ENCODE results near the gene FNDC11.
"Not testable (repeated sequence)": the region's sequence is repeated elsewhere in the genome, so short reads cannot be mapped to it uniquely, and the experiment has no call there.

Gene FNDC11

DNA sequence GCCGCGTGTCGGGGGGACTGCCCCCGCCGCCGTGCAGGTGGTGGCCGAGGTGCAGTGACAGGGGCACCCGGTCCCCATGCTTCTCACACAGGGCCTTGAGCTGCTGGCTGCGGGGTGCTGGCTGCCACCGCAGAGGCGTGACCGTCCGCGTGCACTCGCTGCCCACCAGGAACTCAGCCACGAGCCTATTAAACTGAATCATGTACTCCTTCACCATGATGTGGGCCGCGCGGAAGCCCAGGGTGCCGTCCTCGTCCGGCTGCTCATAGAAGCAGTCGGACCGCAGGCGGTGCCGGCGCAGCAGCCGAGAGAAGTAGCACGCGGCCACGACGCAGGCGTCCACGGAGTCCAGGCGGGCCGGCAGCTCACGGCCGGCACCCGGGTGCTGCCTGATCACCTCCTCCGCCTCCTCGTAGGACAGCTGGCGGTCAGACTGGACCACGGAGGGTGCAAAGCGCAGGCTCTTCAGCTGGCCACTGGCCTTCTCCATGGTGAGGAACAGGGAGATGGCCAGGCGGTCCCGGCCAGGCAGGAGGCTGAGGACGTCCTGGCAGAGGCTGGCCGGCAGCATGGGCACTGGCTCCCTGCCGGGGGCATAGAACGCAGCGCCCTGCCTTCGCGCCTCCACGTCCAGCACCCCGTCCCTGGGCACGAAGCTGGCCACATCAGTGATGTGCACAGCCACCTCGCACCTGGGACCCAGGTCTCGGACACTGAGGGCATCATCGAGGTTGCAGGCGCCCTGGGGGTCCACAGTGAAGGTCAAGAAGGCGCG is 10.3 kb downstream of the FNDC11 start:
- DNase-seq (ENCODE audit: low spot score in 2 of 2) (no peak), ATAC-seq (replicated peaks; ENCODE audit: extremely low read depth, poor library complexity, severe bottlenecking) (no peak)
- H3K4me3 Mint-ChIP-seq: no peak overlapping the region
- H3K27ac Mint-ChIP-seq (ENCODE audit: low read depth): no peak overlapping the region
- H3K27me3 Mint-ChIP-seq: no peaks in the 10 kb centered on the region
- peaks cover 21% of the 10 kb centered on the region for H3K4me1 Mint-ChIP-seq
- no peaks in the 10 kb centered on the region for H3K9me3 Mint-ChIP-seq
- peaks cover 19% of the 10 kb centered on the region for H3K36me3 Mint-ChIP-seq (ENCODE audit: insufficient read depth)

DNA sequence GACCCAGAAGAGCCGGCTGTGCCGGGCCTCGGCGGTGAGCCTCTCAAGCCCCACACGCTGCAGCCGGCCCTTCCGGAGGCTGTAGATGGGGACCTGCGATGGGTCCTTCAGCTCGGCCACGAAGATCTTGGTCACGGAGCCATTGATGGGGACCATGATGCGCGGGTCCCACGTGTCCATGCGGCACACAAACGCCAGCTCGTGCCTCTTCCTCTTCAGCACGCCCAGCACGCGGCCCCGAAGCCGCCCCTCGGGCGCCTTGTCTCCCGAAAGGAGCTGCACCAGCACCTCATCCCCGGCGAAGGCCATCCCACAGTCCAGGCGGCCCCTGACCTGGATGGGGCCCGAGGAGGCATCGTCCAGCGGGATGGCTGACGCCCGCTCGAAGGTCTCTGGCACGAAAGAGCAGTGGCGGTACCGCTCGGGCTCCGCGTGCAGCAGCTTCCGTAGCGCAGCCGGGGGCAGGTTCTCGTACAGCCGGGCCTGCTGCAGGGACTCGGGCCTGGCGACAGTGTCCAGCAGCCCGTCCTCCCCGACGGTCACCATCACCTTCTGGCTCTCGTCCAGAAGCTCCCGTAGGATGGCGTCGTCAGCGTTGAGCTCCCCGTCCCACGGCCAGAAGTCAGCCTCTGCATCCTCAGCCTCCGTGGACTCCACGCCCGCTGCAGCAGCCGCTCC is 11.2 kb downstream of the FNDC11 start:
- Mint-ChIP-seq H3K27ac (ENCODE audit: low read depth) (peak overlapping the region; percentile 72), H3K9me3 (no peaks in the 10 kb centered on the region), H3K36me3 (ENCODE audit: insufficient read depth) (peaks cover 19% of the 10 kb centered on the region), H3K4me3 (no peak overlapping the region), H3K27me3 (no peaks in the 10 kb centered on the region), H3K4me1 (peaks cover 24% of the 10 kb centered on the region)
- DNase-seq (ENCODE audit: low spot score in 2 of 2) (no peak), ATAC-seq (replicated peaks; ENCODE audit: extremely low read depth, poor library complexity, severe bottlenecking) (no peak)

DNA sequence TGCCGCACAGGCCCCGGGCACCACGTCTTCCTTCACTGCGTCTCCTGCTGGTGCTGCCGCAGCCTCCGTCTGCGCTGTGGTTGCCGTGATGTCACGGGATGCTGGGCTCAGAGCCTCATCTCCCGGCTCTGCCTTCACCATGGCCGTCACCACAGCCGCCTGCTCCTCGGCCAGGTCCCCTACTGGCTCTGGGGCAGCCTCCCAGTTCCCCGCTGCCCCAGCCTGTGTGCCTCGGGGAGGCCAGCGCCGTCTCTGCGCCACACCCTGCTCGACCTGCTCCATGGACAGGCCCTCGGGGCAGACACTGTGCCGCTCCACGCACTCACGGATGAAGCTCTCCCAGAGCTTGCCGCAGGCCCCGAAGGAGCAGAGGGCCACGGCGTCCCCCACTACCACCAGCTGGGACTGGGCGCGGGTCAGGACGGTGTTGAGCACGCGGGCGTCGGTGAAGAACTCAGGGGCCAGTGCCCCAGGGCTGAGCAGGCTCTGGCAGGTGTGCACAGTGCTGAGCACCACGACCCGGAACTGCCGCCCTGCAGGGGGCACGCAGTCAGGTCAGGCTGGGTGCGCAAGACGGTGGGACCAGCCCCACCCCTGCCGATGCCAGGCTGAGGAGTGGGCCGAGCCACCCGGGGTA is 11.9 kb downstream of the FNDC11 start:
- Mint-ChIP-seq H3K9me3 (no peaks in the 10 kb centered on the region), H3K27me3 (no peaks in the 10 kb centered on the region), H3K4me1 (peaks cover 24% of the 10 kb centered on the region), H3K4me3 (peak overlapping the region; percentile 16), H3K36me3 (ENCODE audit: insufficient read depth) (peaks cover 16% of the 10 kb centered on the region), H3K27ac (ENCODE audit: low read depth) (peak overlapping the region; percentile 72)
- ATAC-seq (replicated peaks; ENCODE audit: extremely low read depth, poor library complexity, severe bottlenecking): no peak
- no peak for DNase-seq (ENCODE audit: low spot score in 2 of 2)

DNA sequence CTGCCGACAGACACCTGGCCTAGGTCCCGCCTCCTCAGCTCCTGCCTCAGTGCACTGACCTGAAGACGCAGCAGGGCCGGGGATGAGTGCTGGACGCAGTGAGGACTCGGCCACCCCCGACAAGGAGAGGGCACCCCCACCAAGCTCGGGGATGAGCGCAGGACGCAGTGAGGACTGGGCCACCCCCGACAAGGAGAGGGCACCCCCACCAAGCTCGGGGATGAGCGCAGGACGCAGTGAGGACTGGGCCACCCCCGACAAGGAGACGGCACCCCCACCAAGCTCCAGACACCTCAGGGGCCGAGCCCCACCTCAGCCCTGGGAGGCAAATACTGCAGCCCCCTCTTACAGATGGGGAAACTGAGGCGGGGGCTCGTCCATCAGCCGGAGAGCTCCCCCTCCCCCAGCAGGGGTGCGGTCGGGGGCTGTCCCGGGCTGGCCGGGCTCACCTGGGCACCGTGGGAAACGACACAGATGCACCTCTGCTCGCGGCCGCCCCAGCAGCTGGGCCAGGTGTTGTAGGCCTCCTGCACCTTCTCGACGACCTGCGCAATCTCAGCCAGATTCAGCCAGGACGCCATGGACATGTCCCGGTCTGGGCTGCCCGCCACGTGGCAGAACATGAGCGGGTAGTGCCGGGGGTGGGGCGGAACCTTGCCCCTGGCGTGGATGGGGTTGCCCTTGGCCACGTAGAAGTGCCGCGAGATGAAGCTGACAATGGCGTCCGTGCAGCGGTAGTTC is 12.6 kb downstream of the FNDC11 start:
- Mint-ChIP-seq H3K27me3 (no peaks in the 10 kb centered on the region), H3K9me3 (no peaks in the 10 kb centered on the region), H3K4me1 (peaks cover 24% of the 10 kb centered on the region), H3K4me3 (peak overlapping the region; percentile 77), H3K36me3 (ENCODE audit: insufficient read depth) (peaks cover 16% of the 10 kb centered on the region), H3K27ac (ENCODE audit: low read depth) (no peak overlapping the region)
- no peak for DNase-seq (ENCODE audit: low spot score in 2 of 2)
- ATAC-seq (replicated peaks; ENCODE audit: extremely low read depth, poor library complexity, severe bottlenecking): no peak

DNA sequence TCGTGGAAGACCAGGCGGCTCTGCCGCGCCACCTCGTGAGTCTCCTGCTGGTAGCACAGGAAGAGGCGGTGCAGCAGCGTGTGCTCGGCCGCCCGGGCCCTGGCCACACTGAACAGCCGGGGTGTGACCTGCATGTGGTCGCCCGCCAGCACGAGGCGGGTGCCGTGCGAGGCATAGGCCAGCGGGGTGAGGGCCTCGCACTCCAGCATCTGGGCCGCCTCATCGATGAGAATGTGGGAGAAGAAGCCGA is 13.1 kb downstream of the FNDC11 start:
- Mint-ChIP-seq H3K36me3 (ENCODE audit: insufficient read depth) (peaks cover 16% of the 10 kb centered on the region), H3K4me1 (peaks cover 24% of the 10 kb centered on the region), H3K27me3 (no peaks in the 10 kb centered on the region), H3K27ac (ENCODE audit: low read depth) (peak overlapping the region; percentile 69), H3K9me3 (no peaks in the 10 kb centered on the region), H3K4me3 (peak overlapping the region; percentile 77)
- DNase-seq (ENCODE audit: low spot score in 2 of 2) (no peak), ATAC-seq (replicated peaks; ENCODE audit: extremely low read depth, poor library complexity, severe bottlenecking) (no peak)

DNA sequence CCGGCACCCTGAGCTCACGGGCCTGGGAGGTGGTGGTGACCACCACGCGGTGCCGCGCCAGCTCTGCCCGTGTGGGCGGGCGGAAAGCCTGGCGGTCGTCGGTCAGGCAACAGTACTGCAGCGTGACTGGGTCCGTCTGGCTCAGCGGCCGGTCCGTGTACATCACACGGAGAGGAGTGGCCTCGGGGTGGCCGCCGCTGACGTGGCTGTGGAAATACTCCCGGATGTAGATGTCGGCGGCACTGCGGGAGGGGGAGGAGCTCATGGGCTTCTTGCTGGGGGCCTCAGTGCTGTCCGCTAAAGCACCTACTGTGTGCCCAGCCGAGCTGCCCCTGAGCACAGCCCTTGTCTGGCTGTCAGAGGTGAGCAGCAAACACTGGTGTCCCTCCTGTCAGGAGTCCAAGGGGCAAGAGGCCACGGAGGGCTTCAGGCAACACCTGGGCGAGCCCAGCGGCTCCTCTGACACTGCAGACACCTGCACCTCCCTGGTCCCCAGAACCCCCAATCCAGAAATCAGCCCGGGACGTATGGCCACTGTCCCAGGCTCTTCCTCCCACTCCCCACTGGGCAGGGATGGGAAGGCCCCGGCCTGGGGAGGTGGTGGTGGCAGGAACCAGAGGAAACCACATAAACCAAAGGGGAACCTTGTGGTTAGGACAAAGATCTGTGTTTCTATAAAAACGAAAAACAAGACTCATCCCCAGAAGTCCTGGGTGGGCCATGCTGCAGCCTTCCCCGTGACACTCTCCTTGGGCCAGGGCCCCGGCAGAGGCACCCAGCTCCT is 13.6 kb downstream of the FNDC11 start:
- ATAC-seq (replicated peaks; ENCODE audit: extremely low read depth, poor library complexity, severe bottlenecking): peak; percentile 61
- DNase-seq (ENCODE audit: low spot score in 2 of 2): peak; percentile 31 to 46
- H3K27ac Mint-ChIP-seq (ENCODE audit: low read depth): peak overlapping the region; percentile 69
- no peaks in the 10 kb centered on the region for H3K27me3 Mint-ChIP-seq
- peaks cover 14% of the 10 kb centered on the region for H3K36me3 Mint-ChIP-seq (ENCODE audit: insufficient read depth)
- H3K9me3 Mint-ChIP-seq: no peaks in the 10 kb centered on the region
- H3K4me3 Mint-ChIP-seq: peak overlapping the region; percentile 77
- H3K4me1 Mint-ChIP-seq: peaks cover 24% of the 10 kb centered on the region

DNA sequence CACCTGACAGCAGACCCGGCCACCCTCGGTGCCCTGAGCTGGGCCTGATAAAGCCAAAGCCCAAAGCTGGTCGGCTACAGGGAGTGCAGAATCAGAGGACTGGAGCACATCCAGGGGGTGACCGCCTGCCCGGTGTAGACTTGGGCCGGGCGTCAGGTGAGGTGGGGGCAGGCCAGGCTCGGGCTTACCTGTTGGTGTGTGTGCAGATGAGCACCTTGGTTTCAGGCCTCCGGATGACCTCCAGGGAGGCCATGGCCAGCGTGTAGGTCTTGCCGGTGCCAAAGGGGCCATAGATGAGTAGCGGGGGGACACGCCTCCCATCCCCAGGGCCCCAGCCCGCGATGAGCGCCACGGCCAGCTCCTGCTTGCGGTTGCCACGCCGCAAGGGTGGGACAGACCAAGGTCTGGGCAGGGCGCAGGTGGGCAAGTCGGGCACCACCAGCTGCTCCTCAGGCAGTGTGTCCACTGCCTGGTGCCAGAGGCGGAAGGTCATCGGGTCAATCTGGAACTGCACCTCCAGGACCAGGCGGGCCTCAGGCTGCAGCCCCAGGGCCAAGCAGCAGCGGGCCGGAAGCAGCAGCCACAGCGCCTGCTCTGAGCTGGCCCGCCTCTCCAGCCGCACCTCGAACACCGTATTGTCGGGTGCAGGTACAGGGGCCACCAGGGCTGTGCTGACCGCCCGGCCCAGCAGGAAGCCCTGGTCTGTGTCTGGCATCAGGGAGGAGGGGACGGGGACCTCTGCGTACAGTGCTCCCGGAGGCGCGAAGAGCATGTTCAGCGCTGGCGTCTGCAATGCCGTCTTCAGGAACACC is 14.4 kb downstream of the FNDC11 start:
- Mint-ChIP-seq H3K27ac (ENCODE audit: low read depth) (peak overlapping the region; percentile 69), H3K4me3 (peak overlapping the region; percentile 77), H3K27me3 (no peaks in the 10 kb centered on the region), H3K9me3 (no peaks in the 10 kb centered on the region), H3K36me3 (ENCODE audit: insufficient read depth) (peaks cover 14% of the 10 kb centered on the region), H3K4me1 (peaks cover 24% of the 10 kb centered on the region)
- no peak for DNase-seq (ENCODE audit: low spot score in 2 of 2)
- peak; percentile 29 for ATAC-seq (replicated peaks; ENCODE audit: extremely low read depth, poor library complexity, severe bottlenecking)

DNA sequence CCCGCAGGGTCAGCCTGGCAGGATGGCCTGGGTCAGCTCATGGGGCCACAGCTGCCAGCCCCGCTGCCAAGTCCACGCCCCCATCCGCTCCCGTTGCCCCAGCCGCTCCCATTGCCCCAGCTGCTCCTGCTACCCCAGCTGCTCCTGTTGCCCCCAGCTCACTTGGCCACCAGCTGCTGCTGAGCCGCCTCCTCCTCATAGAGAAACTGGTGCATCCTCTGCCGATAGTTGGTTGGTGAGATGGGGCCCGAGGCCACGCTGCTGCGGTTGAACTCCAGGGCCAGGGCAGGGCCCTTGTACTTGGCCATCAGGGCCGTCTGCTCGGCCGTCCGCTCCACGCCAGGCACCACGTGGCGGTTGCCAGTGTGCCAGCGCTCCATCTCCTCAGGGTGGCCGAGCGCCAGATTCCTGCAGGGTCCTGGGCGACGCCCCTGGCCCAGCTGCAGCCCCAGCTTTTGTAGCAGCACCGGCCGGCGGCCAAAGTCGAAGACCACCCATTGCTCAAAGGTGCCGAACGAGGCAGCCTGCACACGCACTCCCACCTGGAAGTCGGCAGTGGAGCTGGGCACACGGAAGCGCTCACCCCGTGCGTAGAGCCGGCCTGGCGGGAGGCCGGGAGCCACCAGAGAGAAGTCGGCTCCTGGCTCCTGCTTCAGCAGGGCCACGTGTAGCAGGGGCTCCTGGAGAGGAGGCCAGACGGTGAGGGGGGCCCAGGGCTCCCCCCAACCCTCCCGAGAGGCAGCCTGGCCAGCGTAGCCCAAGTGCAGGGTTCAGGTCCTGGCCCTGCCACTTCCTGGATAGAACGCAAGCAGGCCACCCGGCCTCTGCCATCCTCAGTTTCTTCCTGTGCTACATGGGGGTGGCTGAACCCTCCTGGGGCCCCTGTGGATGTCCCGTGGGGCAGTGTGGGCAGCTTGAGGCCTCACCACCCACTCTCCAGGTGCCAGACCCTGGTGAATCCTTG is 15.3 kb downstream of the FNDC11 start:
- H3K4me3 Mint-ChIP-seq: peak overlapping the region; percentile 77

DNA sequence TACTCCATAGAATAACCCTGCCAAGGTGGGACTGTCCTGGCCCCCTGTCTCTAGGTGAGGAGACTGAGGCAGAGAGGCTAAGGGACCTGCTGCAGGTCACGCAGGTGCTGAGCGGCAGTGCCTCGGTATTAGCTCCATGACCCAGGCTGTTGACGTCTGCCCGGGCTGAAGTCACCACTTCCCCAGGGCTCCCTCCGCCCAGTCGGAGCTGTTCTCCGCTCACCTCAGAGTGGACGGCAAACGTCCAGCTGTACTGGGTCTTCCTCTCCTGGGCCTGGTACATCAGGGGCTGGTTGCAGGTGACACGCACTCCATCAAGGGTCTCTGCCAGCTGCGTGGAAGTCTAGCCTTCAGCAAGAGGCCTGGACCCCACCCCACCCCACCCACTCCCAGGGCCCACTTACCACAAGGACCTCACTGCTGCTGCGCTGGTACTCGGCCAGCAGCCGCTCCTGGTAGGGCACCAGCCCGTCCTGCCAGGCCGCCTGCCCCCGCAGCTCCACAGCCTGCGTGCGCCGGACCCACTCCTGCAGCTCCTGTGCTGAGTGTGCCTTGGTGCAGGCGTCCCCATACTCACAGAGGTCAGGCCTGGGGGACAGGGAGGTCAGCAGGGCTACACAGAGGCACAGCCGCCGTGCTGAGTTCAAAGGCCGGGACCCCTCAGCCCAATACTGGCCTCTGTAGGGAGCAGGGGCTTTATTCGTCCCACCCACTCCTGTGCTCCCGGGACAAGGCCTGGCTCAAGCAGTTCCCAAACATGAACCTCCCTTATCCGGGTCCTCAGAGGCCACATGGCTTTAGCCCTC is 16.5 kb downstream of the FNDC11 start:
- no peaks in the 10 kb centered on the region for H3K27me3 Mint-ChIP-seq
- ATAC-seq (replicated peaks; ENCODE audit: extremely low read depth, poor library complexity, severe bottlenecking) (no peak), DNase-seq (ENCODE audit: low spot score in 2 of 2) (no peak)
- no peak overlapping the region for H3K4me3 Mint-ChIP-seq
- H3K36me3 Mint-ChIP-seq (ENCODE audit: insufficient read depth): peaks cover 13% of the 10 kb centered on the region
- H3K9me3 Mint-ChIP-seq: no peaks in the 10 kb centered on the region
- no peak overlapping the region for H3K27ac Mint-ChIP-seq (ENCODE audit: low read depth)
- H3K4me1 Mint-ChIP-seq: peaks cover 24% of the 10 kb centered on the region

More for the DNA sequence above, 15.3 kb downstream of the FNDC11 start:
- Mint-ChIP-seq H3K27ac (ENCODE audit: low read depth) (no peak overlapping the region), H3K36me3 (ENCODE audit: insufficient read depth) (peaks cover 14% of the 10 kb centered on the region), H3K27me3 (no peaks in the 10 kb centered on the region), H3K4me1 (peaks cover 24% of the 10 kb centered on the region), H3K9me3 (no peaks in the 10 kb centered on the region)
- DNase-seq (ENCODE audit: low spot score in 2 of 2): no peak
- ATAC-seq (replicated peaks; ENCODE audit: extremely low read depth, poor library complexity, severe bottlenecking): no peak

DNA sequence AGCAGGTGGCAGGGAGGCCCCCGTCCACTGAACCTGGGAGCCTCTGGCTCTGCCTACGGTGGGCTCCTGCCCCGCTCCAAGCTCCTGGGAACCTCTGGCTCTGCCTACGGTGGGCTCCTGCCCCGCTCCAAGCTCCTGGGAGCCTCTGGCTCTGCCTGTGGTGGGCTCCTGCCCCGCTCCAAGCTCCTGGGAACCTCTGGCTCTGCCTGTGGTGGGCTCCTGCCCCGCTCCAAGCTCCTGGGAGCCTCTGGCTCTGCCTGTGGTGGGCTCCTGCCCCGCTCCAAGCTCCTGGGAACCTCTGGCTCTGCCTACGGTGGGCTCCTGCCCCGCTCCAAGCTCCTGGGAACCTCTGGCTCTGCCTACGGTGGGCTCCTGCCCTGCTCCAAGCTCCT is 17.1 kb downstream of the FNDC11 start:
- H3K9me3 Mint-ChIP-seq; H3K36me3 Mint-ChIP-seq (ENCODE audit: insufficient read depth); ATAC-seq (replicated peaks; ENCODE audit: extremely low read depth, poor library complexity, severe bottlenecking); H3K27me3 Mint-ChIP-seq; DNase-seq (ENCODE audit: low spot score in 2 of 2); H3K4me3 Mint-ChIP-seq; H3K27ac Mint-ChIP-seq (ENCODE audit: low read depth): not testable (repeated sequence)
- peaks cover 24% of the 10 kb centered on the region for H3K4me1 Mint-ChIP-seq
